Measurements from ENCODE around the gene MXD1.

Gene MXD1

DNA sequence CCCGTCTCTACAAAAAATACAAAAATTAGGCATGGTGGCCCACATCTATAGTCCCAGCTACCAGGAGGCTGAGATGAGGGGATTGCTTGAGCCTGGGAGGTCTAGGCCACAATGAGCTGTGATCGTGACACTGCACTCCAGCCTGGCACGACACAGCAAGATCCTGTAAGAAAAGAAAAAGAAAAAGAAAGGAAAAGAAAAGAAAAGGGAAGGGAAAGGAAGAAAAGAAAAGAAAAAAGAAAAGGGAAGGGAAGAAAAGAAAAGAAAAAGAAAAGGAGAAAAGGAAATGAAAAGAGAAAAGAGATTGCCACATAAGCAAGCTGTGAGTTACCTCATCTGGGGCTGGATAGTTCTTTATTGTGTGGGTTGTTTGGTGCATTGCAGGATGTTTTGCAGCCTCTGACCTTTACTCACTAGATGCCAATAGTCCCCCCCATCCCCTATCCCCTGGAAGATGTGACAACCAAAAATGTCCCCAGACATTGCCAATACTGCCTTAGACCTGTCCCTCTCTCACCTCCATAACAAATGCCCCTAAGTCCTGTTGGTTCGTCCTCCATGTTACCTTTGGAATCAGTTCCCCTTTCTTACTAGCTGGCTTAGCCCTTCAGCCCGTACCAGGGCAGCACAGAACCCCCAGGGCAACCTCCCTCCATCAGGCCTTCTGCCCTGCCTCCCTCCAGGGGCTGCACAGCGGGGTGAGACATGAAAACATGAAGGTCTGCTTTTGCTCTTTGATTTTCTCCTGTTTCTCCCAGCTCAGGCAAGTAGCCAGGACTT, 37.6 kb downstream of the MXD1 start:
- DNase-seq (ENCODE audit: low read depth), result no peak

DNA sequence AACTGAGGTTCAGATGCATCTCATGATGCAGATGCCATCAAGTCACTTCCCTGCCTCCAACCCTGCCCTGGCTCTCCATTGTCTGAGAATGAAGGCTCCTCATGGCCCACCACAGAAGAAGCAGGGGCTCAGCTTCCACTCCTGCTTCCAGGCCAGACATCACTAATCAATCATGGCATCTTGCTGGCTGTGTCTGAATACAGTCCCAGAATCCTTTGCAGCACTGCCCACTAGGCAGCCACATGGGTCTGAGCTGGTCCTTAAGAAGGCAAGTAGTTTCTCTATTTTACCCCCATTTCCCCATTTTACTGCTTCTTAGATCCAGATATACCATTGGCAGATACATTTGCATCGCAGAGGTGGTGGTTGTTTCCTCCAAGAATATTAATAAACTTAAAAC, 39.2 kb downstream of the MXD1 start:
- no peak for DNase-seq (ENCODE audit: low read depth)

DNA sequence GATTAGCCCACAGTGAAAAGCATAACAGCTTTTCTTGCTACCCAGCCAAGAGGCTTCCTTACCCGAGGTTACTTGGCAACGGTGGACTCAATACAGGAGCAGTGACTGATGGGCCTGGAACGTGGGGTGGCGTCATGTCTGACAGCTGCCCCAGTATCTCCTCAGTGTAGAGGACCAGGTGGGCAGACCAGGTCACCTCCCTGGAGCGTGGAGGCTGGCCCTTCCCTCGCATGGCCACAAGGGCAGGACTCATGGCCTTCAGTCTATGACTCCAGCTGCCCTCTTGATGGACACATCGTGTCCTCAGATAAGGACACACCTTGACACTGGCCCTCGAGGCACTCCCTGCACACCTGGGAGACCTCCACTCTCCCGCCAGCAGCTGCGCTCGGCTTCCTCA, 40.1 kb downstream of the MXD1 start:
- DNase-seq (ENCODE audit: low read depth), result no peak

DNA sequence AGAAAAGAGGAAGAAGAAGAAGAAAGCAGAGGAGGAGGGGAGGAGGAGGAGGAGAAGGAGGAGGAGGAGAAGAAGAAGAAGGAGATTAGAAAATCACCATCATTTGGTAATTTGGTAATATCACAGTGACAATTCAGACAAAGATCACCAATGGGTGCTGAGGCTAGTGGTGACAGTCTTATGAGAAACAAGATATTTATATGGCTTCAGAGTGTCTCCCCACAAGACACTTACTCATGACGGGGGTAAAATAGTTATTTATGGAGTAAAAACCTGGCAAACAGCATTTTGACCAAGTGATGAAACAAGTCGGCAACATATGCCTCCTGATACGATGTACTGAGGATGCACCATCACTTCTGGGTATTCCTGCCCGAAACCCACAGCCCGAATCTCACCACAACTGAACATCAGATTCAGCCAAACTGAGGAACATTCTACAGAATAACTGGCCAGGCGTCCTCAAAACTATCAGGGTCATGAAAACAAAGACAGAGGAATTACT, 41.6 kb downstream of the MXD1 start:
- DNase-seq (ENCODE audit: low read depth), result no peak

DNA sequence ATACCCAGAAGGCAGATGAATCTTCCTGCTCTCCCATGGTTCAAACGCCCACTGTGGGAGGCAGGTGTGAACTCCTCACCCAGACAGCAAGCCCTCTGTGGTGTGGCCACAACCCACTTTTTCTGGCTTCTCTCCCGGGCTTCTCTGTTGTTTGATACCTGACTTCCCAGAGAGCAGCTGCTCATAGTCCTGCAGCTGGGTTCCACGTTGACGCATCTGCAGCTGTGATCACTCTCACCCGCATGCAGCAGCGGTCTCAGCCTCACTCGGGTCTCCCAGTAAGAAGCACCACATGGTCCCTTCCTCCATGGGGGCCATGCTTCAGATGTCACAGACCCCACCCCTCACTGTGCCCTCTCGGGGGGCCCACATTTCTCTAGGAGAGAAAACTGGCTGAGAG, 43.1 kb downstream of the MXD1 start:
- no peak for DNase-seq (ENCODE audit: low read depth)

DNA sequence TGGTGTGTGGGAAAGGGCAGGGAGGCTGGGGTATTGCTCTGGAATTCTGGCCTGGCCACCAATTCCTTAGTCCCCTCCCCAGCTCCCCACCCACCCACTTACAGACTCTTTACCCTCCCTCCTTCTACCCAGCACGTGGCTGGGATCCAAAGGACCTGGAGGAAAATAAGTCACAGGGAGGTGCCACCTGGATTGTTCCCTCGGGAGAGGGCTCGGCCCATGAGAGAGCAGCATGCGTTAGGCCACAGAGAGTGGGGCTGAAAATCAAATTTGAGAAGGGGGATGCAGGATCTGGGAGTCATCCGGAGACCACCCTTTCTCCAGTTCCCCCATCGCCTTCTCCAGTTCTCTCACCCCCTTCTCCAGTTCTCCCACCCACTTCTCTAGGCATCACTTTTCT, 43.6 kb downstream of the MXD1 start:
- DNase-seq (ENCODE audit: low read depth), result no peak

DNA sequence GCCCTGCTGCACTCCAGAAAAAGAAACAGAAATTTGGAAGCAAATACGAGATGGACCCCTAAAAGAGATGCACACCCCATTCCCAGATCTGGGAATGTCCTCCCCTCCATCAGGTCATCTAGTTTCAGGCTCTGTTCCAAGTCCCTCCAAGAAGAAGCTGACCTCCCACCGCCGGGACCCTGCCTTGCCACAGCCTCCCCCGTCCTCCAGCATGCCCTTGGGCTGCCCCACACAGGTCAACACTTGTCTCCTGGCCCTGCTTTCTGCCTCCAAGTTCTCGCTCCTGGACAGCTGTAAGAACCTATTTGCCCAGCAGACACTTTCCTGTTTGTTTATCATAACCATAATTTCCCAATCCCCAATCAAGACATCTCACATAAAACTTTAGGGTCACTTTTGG, 44.5 kb downstream of the MXD1 start:
- DNase-seq (ENCODE audit: low read depth), result no peak

DNA sequence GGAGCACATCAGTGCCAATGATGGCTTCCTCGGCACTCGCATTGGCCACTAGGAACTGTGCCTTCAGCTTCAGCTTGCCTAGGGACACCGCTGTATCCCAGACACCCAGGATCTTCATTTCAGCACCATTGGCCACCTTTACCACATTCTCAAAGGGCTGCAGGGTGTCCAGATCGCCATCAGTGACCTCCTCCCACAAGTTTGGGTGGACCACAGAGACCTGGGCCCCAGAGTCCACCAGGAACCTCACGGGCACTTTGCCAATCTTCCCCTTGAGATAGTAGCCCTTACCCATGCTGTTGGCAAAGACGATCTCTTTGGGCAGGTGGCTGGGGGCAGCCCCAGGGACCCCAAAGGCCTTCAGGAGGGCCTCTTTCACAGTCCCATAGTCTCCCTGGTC, 45.9 kb downstream of the MXD1 start:
- DNase-seq (ENCODE audit: low read depth), result no peak

DNA sequence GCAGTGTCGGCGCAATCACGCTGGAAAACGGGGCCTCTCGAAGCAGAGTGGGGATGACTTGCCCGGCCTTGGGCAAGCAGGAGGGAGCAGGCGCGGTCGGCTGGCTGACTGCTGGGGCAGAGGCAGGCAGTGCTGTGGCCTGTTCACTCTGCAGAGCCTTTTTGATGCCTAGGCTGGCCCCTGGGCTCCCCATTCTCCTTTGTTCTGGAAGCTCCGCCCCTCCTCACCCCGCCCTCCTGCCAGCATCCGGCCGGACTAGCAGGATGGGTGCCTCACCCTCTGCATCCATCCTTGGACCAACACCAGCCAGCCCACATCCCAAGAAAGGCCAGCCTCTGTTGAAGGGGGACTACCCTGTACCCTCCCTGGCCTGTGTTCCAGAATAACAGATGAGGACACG, 46.6 kb downstream of the MXD1 start, which contains the start of gene ASPRV1:
ASPRV1 (minus strand) TSS at position 136 of the 400 bp plus-strand sequence. CDS start 195 bp downstream, outside the sequence.
- no peak for DNase-seq (ENCODE audit: low read depth)

DNA sequence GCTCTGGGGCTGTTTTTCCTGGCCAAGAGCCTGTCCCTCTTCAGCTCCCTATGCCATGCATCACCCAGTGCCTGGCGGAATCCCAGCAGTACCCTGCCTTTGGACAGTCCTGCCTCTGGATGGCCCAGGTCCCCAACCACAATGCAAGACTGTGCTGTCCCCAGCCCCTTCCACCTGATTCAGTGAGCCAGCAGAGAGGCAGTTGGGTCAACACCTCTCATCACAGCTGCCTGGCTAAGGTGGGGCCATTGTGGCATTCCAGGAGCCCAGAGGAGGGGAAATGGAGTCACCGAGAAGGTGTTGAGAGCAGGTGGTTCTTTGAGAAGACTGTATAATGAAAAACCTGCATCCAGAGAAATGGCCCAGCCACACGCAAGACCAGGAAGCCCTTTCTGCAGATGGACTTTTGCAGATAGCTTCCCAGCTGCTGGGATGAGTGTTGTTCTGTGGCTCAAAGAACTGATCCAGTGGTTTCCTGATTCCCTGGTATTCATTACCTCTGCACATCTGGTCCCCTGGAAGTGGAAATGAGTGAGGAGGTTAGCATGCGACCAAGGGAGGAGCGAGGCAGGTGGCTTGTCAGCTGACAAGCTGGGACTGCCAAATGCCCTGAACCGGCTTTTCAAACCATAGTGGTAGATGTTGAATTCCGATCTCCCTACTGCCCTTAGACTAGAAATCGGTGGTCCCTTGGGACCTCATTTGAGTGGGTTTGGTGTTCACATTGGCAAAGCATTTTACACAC, 48.2 kb downstream of the MXD1 start:
- no peak for DNase-seq (ENCODE audit: low read depth)

DNA sequence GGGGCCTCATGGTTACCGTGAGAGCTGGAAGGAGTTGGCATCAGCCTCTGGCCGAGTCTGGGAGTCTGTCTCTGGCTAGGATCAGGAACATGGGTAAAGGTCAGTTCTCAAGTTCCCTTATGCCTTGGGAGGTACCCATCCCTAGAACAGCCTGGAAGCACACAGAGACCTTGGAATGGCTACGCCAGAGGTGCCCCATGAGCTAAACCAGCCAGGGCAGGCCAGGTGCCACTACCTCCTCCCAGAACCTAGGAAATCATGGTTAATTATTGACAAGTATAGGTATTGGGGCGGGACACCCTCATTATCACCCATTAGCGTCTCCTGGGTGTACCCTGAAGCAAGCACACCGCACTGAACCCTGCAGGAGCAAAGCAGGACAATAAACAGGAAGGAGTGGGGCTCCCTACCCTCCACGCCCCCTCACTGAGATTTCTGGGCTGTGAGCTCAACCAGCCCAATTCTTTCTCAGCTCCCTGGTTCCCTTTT, 49.5 kb downstream of the MXD1 start:
- DNase-seq (ENCODE audit: low read depth), result no peak

DNA sequence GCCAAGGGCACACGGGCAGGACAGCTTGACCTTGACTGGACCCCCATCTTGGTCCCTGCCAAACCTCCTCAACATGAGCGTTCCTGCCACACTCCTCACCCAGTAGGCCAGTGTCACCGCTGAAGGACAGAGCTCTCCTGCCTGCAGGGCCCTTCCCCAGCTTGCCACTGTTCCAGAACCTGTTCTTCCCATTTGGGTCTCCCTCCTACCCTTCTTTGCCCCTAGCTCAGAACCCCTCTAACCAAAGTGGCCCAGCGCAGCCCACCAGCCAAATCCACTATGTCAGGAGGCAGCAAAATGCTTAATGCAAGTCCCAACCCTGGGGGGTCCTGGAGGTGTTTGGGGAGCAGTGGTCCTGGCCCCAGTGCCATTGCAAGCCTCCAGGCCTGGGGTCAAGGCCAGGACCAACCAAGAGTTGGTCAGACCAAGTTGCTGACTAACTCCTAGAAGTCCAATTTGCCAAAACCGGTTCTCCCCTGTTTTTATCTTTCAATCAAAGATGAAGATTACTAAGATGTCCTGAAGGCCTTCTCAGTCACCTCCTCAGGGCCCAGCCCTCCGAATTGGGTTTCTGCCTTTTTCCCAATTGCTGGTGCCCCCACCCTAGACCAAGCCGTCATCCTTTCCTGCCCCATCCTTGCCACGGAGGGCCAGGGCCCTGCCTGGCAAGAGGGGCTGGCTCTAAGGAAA, 51.0 kb downstream of the MXD1 start:
- DNase-seq (ENCODE audit: low read depth), result no peak

DNA sequence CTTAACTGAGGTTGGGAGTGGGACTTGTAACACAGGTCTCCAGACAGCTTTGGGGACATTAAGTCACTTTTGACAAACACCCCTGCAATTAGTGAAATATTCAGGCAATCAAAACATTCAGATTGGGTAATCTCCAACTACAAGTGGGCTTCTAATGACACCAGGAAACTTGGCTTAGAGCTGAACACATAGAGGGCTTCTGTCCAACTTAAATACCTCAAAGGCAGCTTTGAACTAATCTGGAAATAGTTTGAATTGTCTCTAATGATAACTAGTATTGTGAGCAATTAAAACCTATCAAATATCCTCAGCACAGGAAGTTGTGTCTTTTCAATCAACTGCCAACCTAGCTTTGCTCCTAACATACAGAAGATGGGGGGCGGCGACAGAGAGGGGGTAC, 51.6 kb downstream of the MXD1 start:
- DNase-seq (ENCODE audit: low read depth), result no peak

DNA sequence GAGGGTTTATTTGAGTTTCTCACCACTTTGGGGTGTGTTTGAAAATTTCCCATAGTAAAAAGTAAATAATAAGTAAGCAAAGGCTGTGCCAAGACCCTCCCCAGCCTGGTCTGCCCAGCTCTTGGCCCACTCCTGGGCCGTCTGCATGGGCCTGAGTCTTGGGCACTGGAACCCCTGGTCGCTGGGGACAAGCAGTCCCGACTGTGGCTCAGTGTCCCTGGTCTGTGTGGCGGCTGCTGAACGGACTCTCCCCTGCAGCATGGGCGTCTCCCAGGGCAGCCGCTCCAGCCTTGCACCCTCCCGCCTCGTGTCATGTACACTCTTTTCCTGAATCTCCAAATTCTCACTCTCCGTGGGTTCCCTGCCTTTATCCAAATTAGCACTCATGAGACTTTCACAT, 53.7 kb downstream of the MXD1 start:
- DNase-seq (ENCODE audit: low read depth), result no peak

DNA sequence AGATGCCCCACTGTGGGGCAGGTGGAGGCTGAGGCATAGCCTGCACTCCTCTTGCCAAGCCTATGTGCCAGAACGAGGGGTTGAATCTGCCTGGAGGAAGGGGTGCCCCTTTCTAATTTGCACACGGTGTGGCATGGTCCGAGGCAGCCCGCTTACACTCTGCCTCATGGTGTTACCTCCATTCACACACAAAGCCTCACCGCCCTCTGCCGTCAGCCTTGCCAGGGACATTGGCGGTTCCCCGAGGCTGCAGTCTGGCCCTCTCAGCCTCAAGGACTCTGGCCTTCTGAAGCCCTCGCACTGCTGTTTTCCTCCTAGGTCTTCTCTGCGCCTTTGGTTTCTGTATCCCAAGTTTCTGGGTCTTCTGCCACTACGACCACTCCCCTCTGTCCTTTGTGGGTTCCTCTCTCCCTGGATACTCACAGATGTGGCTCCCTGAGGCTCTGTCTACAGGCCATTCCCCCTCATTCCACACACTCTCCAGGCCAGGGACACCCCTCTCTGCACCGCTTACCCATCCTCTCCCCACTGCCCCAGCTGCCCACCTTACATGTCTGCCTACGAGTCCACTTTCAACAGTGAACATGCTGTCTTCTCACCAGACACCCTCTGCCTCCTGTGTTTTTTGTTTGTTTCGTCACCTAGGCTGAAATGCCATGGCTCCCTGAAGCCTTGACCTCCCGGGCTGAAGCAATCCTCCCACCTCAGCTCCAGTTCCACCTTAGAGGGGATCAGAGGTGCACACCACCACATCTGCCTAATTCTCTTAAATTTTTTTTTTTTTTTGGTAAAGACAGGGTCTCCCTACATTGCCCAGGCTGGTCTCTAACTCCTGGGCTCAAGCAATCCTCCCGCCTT, 54.4 kb downstream of the MXD1 start:
- DNase-seq (ENCODE audit: low read depth), result no peak

DNA sequence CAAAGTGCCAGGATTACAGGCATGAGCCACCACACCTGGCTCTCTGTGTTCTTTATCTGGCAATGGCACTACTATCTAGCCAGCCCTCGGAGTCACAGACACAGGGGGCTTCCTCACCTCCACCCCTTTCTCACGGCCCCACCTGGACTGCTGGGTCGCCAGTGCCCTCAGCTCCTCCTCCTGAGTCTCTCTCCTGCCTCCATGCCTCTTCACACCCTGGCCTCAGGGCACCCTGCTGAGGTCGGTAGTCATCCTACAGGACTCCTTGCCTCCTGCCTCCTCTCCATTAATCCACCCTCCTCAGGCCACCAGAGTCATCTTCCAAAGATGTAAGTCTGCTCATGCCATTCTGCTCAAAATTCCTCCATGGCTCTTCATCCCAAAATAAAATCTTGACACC, 55.1 kb downstream of the MXD1 start:
- DNase-seq (ENCODE audit: low read depth), result no peak

DNA sequence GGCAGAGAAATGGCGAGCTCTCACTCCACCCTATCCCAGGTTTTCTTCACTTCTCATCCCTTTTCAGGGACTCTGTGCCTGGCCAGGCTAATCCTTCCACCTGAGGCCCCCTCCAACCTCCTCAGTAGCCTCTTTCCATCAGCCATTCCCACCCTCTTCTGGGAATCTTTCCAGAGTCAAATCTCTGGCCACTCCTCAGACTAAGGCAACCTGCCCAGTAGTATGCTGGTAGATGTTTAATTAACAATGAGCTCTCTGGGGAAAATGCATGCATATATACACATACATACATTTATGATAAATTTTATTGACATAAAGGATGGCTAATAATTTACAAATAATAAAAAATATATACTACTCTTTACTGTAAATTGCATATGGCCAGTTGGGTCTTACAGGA, 57.9 kb downstream of the MXD1 start:
- DNase-seq (ENCODE audit: low read depth), result no peak

DNA sequence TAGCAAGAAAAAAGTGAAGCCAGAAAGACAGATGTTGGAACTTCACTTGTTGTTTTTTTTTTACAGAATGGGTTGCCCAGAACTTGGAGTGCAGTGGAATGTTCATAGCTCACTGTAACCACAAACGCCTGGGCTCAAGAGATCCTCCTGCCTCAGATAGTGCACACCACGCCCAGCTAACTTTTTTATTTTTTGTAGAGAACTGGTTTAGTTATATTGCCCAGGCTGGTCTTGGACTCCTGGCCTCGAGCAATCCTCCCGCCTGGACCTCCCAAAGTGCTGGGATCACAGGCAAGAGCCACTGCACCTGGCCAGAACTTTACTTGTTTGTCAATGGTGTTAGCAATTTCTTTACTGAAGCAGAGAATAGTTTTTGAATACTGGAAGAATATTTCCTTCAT, 58.4 kb downstream of the MXD1 start:
- no peak for DNase-seq (ENCODE audit: low read depth)

DNA sequence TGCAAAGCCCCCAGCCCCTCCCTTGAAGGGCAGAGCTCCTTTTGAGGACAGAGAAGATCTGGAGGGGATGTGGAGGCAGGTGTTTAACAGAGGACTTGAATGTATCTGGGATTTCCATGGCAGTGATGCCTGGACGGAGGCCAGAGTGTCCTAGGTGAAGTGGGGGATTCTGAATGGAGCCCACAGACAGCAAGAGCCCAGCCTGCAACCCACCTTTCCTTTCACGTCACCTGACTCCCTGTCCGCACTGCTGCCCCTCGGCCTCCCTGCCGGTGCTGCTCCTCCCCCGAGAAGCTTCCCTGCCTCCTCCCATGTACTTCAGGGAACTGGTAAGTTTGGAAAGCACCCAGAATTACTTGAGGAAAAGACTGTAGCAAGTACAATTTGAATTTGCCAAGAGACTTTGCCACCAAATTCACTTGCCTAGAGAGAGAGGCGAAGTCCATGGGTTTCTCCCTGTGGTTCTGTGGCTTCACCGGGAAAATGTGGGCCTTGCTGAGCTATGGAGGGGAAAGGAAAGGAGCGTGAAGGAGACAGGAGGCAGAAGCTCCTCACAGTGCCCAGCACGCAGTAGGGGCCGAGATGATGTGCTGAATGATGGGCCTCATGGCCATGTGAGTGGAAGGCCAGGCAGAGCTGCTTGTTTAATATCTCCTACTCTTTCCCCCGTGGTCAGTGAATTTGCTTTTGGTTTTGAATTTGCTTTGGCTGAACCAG, 60.4 kb downstream of the MXD1 start:
- DNase-seq (ENCODE audit: low read depth), result no peak

DNA sequence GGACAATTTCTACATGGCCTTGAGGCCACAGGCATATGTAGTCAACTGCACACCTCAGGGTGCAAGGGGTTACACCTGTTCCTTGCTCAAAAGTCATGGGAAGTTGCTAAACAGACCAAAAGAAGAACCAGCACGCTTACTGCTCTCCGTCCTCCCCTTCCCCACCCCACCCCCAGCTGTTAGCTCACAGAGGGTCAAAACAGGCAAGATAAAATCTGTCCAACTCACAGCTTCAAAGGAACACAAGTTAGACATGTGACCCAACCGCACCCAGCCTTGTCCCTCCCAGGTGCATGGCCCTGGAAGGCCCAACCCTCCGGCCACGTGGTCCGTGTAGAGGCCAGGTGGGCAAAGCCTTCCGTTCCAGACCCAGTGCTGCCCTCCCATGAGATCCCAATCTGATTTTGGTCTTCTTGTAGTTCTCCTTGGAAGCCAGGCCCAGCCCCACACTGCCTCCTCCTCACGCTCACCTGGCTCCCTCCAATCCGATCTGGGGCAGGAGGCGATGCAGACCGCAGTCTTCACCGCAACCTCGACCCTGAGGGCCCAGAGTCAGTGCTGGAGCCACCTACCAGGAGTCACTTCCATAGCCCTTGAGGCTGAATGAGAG, 61.0 kb downstream of the MXD1 start:
- DNase-seq (ENCODE audit: low read depth), result no peak

DNA sequence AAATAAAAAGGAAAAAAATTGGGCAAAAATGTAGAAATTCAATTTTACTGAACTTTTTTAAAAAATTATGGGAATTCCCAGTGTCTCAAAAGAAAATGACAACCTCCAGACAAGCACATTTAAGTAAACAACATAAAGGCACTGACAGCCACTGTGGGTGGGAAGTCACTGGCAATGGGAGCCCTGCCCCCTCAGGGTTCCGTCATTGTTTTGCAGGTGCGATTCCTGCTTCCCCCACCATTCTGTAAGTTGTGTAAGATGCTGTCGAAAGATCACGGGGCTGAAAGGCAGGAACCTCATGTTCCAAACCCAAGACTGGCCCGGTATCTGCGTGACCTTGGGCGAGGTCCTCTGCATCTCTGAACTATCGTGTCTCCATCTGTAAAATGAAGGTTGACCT, 62.3 kb downstream of the MXD1 start:
- DNase-seq (ENCODE audit: low read depth), result no peak

All from ELR (cell line).